NCI-H69 (cell line): Measurements from ENCODE around the gene TWIST2.

Experiments
- DNase-seq: peaks from one replicate; lab custom pipeline; 2025; lab: John Stamatoyannopoulos, UW

TWIST2 gene

DNA sequence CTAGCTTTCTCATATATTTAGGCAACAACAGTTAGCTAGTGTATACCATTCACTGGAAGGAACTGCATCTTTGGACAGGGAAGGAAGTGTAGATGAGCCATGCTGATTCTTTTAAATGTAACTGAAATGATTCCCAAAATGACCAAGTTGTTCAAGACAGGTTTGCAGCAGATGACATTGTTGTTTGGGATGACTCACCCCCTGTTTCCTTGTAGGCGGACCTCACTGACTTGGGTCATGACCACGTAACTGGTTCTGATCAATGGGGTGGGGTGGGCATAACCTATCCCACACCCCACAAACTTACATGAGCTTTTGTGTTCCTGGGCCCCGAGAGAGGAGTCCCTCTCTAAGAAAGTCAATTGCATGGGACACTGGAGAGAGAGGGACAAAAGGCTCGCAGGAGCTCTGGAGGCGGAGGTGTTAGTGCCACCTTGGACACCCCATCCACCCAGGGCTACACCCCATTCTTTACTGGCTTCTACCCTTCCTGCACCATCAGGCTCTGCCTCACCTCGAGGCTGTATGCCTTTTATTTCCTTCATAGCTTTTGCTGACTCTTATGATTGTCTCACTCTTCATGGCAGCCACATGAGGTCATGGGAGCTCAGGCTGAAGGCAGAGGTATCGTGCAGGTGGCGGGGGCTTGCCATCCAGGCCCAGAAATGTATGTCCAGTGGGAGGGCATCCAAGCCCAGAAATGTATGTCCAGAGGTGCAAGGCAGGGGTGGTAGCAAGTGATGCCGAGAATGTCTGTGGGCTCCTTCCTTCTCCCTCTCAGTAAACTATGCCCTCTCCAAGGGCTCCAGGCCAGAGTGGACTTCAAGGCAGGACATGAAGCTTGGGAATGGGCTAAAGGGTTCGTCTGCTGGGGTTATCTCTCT is 108.0 kb downstream of the TWIST2 start:
- DNase-seq = no peak

- peak; percentile 41 for DNase-seq
These were observed 108.8 kb downstream of the TWIST2 start for GRCh38 chr2:238956676-238957075.
